Right forelimb (tissue), 1 donor: ENCODE data around the gene SLTM.
"Not testable (repeated sequence)": the region's sequence is repeated elsewhere in the genome, so short reads cannot be mapped to it uniquely, and the experiment has no call there.

ENCODE experiments used
- DNase-seq: peaks from one replicate; pipeline ENCODE4 v3.0.0-alpha.2; 2018

Gene SLTM

DNA sequence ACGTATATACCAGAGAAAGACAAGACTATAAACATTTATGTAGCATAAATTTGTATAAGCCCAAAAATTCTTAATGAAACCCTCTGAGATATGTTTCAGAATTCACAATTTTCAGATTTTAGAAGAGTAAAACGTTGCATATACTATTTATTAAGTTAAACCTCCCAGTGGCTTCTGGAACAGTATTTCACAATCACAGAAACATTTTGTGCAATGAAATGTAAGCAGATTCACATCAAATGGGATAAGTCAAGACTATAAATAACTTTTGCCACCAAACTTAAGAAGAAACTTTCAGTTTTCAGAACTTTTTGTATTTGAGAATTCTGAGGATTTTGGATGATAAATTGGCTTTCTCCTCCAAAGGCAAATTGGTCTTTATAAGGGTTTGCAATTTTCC, 9.2 kb downstream of the SLTM start:
- no peak for DNase-seq

DNA sequence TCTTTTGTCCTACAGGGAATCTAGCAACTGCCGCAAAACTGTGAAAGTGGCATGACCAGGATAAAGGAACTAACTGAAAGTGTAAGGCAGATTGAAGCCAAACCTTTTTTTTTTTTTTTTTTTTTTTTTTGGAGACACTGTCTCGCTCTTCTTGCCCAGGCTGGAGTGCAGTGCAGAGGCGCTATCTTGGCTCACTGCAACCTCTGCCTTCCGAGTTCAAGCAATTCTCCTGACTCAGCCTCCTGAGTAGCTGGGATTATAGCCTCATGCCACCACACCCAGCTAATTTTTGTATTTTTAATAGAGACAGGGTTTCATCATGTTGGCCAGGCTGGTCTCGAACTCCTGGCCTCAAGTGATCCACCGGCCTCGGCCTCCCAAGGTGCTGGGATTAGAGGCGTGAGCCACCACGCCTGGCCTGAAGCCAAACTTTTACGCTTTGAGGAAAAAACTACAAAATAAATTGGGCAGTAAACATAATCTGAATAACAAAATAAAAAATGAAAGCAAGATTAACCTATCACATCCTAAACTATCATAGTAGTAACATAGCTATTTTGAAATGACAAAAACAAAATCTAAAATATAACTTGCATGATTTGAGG, 9.7 kb downstream of the SLTM start:
- no peak for DNase-seq

DNA sequence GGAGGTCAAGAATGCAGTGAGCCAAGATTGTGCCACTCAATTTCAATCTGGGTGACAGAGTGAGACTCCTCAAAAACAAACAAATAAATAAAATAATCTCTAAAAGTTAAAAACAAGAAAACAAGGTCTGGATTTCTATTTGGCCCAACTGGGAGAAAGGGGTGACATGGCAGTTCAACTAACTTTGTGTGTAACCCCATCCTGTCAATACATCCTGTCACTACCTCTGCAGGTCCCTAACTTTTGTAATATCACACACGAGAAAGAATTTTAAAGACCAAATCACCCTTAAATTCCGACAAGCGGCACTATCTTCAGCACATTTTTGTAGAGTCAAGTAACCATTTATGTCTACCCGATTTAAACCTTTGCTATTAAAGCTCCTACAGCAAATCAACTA, 10.2 kb downstream of the SLTM start:
- DNase-seq: no peak

DNA sequence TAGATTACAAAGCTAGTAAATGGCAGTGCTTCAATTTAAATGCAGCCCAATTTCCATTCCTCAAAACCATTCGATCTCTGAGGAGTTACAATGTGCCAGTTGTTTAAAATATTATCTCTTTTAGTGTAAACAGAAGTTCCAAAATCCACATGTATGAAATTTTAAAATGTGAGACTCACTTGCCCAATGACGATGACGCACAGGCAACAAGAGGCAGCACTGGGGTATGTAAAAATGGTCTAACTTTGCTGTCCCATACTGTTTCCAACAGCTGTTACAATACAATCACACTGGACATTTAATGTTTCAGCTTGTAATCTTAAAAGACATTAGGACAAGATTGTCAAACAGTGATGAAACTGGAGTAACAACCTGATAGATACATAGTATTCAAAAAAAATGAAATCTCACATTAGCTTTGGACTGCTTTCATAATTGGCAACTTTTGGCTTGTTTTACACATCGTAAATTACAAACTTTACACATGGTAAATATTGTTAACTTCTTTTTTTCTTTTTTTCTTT, 12.2 kb downstream of the SLTM start:
- DNase-seq: no peak

DNA sequence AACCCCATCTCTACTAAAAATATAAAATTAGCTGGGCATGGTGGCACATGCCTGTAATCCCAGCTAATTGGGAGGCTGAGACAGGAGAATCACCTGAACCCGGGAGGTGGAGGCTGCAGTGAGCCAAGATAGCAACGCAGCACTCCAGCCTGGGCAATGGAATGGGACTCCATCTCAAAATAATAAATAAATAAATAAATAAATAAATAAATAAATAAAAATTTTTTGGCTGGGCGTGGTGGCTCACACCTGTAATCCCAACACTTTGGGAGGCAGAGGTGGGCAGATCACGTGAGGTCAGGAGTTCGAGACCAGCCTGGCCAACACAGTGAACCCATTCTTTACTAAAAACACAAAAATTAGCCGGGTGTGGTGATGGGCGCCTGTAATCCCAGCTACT, 13.0 kb downstream of the SLTM start:
- not testable (repeated sequence) for DNase-seq

DNA sequence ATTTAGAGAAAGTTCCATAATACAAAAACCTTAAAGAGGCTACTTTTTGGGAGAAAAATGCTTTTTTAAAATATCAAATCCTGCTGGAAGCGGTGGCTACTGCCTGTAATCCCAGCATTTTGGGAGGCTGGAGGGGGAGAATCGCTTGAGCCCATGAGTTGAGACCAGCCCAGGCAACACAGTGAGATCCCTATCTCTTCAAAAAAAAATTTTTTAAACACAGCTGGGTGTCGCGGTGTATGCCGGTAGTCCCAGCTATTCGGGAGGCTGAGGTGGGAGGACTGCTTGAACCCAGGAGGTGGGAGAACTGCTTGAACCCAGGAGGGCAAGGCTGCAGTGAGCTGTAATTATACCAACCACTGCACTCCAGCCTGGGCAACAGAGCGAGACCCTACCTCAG, 14.2 kb downstream of the SLTM start:
- no peak for DNase-seq

DNA sequence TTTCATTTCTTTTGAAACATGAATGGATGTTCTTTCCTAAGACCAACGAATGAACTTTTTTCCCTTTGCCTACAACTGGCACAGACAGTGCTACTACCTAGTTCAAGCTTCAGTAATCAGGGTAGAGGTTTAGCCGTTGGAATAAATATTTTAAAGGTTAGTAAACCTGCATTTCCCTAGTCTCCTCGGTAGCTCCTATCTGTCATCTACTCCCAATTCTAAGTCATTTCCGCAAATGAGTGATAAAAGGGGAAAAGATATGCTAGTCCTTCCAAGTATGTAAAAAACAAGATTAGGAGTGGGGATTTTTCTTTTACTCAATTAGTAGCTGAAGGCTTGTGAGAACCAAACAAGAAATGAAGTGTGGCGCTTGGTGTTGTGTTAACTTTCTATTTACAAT, 15.2 kb downstream of the SLTM start:
- DNase-seq: no peak

DNA sequence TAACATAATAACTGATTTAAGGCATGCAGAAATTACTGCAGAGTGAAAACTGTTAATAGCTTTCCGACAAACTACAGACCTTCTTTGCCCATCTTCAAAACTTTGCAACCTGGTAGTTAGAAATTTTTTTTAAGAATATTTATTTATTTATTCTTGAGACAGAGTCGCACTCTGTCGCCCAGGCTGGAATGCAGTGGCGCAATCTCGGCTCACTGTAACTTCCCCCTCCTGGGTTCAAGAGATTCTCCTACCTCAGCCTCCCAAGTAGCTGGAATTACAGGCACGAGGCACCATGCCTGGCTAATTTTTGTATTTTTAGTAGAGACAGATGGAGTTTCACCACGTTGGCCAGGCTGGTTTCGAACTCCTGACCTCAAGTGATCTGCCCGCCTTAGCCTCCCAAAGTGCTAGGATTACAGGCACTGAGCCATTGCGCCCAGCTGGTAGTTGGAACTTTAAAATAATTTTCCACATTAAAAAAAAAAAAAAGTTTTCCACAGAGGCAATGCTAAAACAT, 15.8 kb downstream of the SLTM start:
- not testable (repeated sequence) for DNase-seq

DNA sequence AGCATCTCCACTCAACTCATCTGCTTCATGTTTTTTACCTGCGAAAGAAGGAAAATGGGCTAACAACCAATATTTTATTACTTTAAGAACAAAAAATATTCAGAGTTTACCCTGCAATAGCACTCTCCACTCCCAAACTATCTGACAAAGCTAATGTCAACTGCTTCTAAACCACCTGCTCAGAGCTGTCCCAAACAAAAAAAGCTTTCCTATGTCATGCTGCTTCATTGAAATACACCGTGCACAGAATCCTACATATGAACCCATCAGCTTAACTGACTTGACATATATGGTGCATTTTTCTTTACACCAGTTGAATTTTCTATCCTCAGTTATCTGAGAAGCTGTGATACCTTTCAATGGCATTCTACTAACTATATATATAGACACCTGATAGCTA, 16.5 kb downstream of the SLTM start:
- no peak for DNase-seq

DNA sequence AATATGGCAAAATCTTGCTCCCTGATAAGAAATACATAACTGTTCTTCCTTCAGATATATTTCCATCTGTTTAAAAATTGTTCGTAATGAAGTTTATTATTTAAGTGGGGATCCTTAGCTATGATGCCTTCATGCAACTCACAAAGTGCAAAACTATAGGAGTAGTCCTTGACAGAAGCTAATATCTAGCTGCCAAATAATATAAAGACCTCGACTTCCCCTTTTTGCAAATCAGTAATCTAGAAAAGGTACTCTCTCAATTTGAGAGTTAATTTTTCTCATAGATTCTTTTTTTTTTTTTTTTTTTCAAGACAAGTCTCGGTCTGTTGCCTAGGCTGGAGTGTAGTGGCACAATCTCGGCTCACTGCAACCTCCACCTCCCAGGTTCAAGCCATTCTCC, 23.0 kb downstream of the SLTM start:
- no peak for DNase-seq

DNA sequence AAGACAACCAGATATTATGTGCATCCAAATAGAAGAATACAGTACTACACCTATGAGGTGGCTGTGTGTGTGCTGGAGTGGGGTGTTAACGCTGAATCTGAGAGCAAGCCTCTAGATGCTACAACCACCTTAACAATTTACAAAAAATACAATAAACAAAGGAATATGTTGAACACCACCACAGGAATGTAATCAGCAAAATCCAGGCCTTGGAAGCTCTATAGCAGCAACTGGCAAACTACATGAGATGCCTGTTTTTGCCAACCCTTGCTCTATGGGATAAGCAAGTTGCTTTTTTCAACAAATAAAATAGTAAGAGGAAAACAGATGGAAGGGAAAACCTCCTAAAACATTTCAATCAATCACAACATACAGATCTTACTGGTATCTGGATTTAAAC, 23.9 kb downstream of the SLTM start:
- DNase-seq: no peak

DNA sequence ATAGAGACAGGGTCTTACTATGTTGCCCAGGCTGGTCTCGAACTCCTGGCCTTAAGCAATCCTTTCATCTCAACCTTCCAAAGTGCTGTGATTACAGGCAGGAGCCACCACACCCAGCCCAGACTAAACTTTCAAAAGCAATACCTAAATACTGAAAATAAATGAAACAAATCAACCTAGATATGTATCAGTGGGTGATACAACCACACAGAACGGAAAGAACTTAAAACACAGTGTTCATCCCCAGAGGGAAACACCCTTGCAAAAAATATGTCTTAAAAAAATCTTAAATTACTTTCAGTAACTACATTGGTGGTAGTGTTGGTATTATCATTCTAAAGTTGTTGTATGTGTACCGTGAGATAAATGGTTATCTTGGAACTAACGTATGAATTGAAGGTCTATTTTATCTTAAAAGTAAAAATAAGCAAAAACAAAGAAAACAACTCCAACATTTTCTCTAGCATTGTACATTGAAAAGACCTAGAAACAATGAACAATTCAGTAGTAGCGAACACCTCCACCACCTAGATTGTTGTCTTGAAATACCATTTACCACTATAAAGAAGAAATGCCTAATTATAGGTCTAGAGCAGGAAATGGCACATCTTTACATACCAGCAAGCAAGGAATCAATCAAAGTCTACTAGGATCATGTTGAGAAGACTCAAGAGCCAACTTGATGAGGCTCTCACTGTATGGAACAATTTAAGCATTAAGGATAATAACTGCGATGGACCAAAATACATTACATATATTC, 24.7 kb downstream of the SLTM start:
- no peak for DNase-seq

DNA sequence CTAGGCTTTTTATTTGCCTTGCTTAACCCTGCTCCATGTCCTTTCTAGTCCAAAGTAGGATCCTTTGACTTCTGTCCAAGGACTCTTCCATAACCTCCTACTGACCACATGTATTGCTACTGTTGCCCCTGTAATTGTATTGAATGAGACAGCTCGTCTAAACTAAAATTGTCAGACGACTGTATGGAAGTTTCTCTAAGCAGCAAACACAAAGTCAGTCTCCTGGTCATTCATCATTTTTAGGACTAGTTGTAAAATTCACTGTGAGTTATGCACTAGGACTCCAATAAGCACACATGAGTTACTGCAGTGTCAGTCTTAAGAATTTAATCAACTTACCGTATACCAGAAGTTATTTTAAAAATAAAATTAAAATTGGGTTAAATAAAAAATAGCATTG, 32.8 kb downstream of the SLTM start:
- no peak for DNase-seq

DNA sequence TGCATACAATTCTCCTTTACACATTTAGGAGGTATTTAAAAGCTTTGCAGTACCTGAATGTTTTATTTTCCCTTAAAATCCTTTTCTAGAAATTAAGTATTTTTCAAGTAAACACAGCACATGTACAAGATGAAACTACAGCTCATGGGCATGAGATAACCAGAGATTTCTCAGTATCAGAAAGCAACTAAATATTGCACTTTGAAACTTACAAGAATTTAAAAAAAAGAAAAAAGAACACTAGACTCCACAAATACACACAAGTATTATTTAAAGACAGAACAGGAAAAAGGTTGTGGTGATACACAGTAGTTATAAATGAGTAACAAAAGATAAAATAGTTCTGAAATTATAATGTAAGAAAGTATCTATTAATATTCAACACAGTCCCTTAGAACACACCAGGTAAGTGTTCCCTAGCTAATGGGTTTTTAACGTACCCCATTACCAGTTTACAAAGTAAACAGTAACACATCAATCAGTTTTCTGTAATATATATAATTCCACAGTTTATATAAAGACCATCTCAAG, 35.3 kb downstream of the SLTM start:
- no peak for DNase-seq

DNA sequence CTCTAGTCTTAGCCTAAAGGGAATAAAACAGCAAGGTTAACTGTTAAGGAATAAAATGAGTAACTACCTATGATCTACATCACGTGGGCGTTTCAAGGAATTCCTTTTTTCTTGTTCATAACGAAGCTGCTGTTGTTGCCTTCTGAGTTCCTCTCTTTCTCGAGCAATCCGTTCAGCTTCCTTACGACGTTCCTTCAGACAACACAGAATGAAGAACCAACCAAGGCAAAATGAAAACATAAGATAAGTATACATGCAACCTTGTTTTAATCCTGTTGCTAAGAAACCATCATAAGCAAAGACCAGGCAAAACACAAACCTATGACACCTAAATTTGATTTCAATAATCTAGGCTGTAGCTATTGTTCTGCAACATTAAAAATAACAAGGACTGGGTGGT, 44.1 kb downstream of the SLTM start:
- DNase-seq: no peak

DNA sequence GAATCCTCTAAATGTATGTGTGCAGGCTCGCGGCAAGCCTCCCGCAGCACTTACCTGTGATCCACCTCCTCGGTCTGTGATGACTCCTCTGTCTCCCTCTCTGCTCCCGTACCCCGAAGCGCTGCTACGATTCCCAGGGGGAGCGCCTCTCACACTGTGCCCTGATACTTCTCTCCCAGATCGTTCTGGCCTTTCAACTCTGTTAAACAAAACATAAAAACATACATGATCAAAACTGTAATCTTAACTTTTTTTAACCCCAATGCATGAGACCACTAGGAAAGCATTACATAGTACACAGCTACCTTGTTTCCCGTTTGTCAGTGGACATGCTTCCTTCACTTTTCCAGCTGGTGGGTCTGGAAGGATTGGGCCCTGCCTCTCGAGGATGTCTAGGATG, 46.6 kb downstream of the SLTM start:
- DNase-seq: no peak

DNA sequence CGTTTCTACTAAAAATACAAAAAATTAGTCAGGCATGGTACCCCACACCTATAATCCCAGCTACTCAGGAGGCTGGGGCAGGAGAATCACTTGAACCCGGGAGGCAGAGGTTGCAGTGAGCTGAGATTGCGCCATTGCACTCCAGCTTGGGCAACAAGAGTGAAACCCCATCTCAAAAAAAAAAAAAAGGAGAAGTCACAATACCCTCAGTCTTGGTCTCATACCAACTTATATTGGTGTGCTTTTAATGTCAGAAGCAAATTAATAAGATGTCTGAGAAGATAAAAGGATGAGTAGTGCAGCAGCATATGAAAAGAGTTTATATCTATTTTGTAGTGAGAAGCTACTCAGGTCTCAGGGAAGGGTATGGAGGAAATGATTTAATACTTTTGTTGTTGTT, 49.6 kb downstream of the SLTM start:
- DNase-seq: not testable (repeated sequence)

DNA sequence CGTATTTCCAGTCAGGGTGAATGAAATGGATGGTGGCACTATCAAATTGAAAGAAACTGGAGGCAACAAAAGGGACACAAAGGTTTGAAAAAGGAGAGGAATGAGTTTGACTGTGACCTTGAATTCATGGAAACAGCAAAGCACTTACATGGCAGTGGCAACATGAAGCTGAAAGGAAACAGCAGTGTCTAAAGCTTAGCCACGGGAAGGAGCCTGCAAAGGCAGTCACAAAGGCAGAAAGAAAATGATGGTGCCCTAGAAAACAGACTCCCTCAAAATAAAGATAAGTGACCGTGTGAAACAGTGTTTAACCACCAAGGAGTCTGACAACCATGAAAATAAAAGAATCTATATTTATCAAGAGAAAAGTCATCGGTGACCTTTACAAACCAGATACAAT, 51.2 kb downstream of the SLTM start:
- DNase-seq: no peak

DNA sequence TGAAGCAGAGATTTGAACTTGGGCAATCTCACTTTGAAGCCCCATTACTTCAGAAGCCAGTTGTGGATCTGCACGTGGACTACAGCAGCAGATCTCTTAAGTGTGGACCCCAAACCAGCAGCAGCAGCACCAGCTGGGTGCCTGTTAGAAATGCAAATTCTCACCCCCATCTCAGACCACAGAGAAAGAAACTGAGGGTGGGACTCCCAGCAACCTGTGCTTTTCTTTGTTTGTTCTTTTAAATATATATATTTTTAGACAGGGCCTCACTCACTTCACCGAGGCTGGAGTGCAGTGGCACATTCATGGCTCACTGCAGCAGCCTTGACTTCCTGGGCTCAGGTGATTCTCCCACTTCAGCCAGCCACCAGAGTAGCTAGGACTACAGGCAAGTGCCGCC, 53.2 kb downstream of the SLTM start:
- DNase-seq: no peak

DNA sequence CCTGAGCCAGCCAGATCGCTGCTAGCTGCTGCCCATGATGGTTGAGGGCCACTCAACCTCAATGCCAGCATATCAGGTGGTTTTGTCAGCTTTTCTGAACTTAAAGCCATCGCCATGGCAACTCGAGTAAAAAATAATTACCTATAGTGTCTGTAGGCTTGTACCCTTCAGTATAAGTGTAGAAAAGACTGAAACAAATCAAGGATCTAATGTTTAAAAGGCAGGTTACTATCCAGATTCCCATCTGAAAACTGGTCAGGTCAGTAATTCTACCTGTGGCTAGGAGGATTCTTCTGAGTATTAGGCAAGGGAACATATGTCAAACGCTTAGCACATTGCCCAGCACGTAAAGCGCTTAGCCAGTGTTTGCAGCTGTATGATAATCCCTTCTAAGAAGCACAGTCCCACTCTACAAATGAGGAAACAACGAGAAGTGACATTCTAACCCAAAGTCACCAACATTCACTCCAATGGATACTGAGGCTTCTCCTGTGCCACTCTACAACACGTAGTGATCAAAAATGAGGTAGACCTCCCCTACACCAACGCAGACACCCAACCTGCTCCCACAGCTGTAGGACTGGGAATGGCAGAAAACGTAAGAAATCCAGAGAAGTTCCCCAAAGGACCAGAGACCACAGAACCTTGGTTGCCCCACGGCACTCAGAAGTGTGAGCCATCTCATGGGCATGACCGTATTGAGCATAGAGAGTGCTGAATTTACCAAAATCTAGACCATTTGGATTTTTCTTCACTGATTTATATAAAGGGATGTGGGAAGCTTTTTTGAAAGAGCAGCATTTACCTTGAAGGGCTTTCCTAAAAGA, 55.3 kb downstream of the SLTM start:
- no peak for DNase-seq

DNA sequence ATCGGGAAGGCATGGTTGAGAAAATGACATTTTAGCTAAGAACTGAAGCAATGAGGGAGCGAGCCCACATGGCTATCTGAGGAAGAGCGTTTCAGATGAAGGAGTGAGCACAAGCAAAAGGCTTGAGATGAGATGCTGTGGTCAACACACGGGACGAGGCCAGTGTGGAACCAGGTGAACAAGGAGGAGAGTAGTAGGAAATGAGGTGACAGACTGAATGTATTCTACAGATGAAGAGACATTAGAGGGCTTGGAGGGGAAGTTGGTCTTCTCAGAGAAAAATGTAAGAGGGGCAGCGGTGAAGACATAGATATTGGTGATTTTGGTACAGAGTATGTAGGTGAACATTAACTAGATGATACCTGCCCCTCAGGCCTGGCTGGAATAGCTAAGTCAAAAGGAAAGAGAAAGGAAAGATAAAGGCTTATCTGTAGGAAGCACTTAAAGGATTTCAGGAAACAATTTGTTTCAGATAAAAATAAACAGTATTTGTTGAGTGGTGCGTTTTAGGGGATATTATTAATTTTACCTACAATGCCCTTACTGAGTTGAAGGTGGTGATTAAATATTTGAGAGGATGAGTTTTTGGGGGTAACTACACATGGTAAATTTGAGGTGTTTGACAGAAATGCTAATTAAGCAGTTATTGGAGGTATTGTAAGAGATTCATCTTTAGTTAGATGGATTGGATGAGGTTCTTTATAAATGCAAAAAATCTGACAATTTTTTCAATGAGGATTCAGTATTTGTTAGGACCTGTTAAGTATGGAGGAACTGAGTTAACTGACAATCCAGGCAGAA, 57.0 kb downstream of the SLTM start:
- no peak for DNase-seq

DNA sequence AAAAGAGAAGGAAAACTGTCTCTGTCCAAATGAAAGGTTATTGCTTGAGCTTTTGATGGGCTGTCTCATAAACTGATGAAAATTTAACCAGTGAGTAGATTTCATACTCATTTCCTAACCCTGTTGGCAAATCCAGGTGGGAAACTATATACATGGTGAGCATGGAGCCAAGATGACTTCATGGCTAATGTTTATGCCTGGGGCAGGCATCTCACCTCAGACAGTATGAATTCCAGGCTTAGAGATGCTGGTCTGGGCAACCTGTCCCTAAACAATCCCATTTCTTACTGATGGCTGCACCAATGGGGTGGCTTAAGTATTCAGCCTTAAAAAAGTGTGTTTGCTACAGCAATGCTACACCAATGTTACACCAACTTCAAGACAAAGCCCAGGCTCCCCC, 58.1 kb downstream of the SLTM start:
- no peak for DNase-seq

DNA sequence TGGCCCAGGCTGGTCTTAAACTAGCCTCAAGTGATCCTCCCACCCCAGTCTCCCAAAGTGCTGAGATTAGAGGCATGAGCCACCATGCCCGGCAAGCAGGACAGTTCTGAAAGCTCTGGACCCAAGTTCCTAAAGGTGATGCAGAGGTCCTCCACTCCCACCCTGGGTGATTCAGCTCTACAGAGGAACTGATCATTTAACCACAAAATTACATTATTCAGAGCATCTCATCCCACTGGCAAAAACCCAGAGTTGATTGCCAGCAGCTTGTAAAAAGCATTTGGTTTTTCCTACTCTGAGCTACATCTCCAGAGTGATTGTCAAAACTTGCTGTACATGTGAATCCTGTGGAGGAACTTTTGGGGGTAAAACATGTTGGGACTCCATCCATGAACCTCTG, 60.2 kb downstream of the SLTM start:
- no peak for DNase-seq
